Sigmoid colon (tissue), 4 donors: ENCODE measurements around the gene LTBP1.

Experiments used
- CTCF ChIP-seq, 4 experiments: fragments of 450-650 bp in 3 of 4; fragments of 200-600 bp in 1 of 4; IDR thresholded peaks; one replicate each; pipeline ENCODE4 v1.5.1; 2016 to 2019; ENCODE audit warnings: antibody characterized with exemption in 4 of 4, mild to moderate bottlenecking in 3 of 4, moderate library complexity in 2 of 4
- EP300 ChIP-seq, 4 donors: sonication (generic); formaldehyde crosslinking; IDR thresholded peaks; one replicate each; pipeline ENCODE4 v1.6.1; 2017; ENCODE audit warnings: antibody characterized with exemption in 4 of 4
- POLR2A ChIP-seq, 2 donors: fragments of 450-650 bp; IDR thresholded peaks; one replicate each; pipeline ENCODE4 v1.6.1; 2016; ENCODE audit warnings: antibody characterized with exemption in 2 of 2, mild to moderate bottlenecking in 2 of 2, moderate library complexity in 2 of 2

GRCh38 chr2:33115196-33115595, 168.4 kb downstream of the LTBP1 start:
- TF ChIP-seq CTCF (IDR thresholded peaks at IDR 0.05) = no peak
- TF ChIP-seq POLR2A (IDR thresholded peaks at IDR 0.05) = no peak
- TF ChIP-seq EP300 (IDR thresholded peaks at IDR 0.05) = no peak
